Measurements from ENCODE around the gene SOX2.

DNA sequence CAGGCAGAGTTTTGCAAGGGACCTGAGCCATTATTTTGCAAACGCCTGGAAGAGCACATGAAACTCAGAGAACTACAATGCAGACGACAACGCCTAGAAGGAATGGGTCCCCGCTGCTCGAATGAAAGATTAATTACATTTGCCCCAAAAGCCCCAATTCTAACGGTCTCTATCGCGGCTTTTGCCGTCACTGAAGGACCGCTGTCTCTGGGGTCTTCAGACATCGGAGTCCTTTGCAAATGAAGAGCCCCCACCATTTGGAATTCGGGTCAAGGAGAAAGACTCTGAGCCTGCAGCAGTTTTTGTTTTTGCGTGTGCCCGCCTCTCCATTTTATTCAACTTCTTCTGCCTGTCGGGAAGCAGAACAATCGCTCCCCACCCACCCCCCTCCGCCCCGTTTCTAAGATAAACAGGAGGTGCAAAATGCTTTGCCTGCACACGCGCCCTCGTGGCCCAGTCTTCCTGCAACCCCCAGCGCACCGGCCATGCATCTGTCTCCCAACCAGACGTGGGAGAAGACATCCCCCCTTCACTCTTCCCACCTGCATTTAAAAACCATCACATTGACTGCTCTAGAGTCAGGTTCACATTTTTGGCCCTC is 13.5 kb downstream of the SOX2 start:
- TF ChIP-seq, protein P1, sequence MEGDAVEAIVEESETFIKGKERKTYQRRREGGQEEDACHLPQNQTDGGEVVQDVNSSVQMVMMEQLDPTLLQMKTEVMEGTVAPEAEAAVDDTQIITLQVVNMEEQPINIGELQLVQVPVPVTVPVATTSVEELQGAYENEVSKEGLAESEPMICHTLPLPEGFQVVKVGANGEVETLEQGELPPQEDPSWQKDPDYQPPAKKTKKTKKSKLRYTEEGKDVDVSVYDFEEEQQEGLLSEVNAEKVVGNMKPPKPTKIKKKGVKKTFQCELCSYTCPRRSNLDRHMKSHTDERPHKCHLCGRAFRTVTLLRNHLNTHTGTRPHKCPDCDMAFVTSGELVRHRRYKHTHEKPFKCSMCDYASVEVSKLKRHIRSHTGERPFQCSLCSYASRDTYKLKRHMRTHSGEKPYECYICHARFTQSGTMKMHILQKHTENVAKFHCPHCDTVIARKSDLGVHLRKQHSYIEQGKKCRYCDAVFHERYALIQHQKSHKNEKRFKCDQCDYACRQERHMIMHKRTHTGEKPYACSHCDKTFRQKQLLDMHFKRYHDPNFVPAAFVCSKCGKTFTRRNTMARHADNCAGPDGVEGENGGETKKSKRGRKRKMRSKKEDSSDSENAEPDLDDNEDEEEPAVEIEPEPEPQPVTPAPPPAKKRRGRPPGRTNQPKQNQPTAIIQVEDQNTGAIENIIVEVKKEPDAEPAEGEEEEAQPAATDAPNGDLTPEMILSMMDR (IDR thresholded peaks at IDR 0.05): no peak
- TF ChIP-seq POLR2A (IDR thresholded peaks at IDR 0.05) (no peak), EP300 (IDR thresholded peaks at IDR 0.05) (no peak), POLR2AphosphoS5 (IDR thresholded peaks at IDR 0.05) (no peak)
